HepG2 (cell line): ENCODE data around the gene BUB1B. TPM values are rescaled to one million over a fixed set of nuclear protein-coding genes. Genes with fewer than 3 reads are reported as not detected.

ENCODE experiments used
- BRCA1 ChIP-seq: sonication (generic); formaldehyde crosslinking; IDR thresholded peaks from 2 replicates; pipeline ENCODE4 v1.4.0; 2020; ENCODE audit warnings: missing genetic modification reagents
- BRD4 ChIP-seq: sonication (generic); formaldehyde crosslinking; IDR thresholded peaks from 2 replicates; pipeline ENCODE4 v1.4.0; 2020; ENCODE audit warnings: missing genetic modification reagents
- DMAP1 ChIP-seq: IDR thresholded peaks from 2 replicates; pipeline ENCODE4 v1.6.1; 2016
- GABPA ChIP-seq, 2 experiments: IDR thresholded peaks; 2 replicates each; pipeline ENCODE4 v1.6.1; 2011 to 2016; ENCODE audit warnings: low read depth in 2 of 2, low read length in 1 of 2, missing biosample characterization in 1 of 2, missing genetic modification characterization in 1 of 2
- GLI4 ChIP-seq: sonication (generic); formaldehyde crosslinking; IDR thresholded peaks from 2 replicates; pipeline ENCODE4 v1.5.1; 2020; ENCODE audit warnings: missing genetic modification reagents, mild to moderate bottlenecking, moderate library complexity, borderline replicate concordance
- HMG20A ChIP-seq: IDR thresholded peaks from 2 replicates; pipeline ENCODE4 v1.6.1; 2016; ENCODE audit warnings: borderline replicate concordance
- KLF16 ChIP-seq, 2 experiments: sonication (generic) in 1 of 2; formaldehyde crosslinking in 1 of 2; IDR thresholded peaks; 2 replicates each; pipeline versions ENCODE4 v1.6.1 to v1.8.0; 2016 to 2023; ENCODE audit warnings: missing genetic modification reagents in 2 of 2, missing compliant biosample characterization in 1 of 2
- KLF6 ChIP-seq: IDR thresholded peaks from 2 replicates; pipeline ENCODE4 v1.8.0; 2016; ENCODE audit warnings: missing biosample characterization, missing genetic modification reagents
- NFIC ChIP-seq: IDR thresholded peaks from 2 replicates; pipeline ENCODE4 v1.6.1; 2012; ENCODE audit warnings: mild to moderate bottlenecking, low read length, inconsistent platforms
- RARA ChIP-seq: IDR thresholded peaks from 2 replicates; pipeline ENCODE4 v1.6.1; 2016; ENCODE audit warnings: missing genetic modification reagents, missing compliant biosample characterization
- SAFB2 ChIP-seq: sonication (generic); formaldehyde crosslinking; IDR thresholded peaks from 2 replicates; pipeline ENCODE4 v1.5.1; 2020; ENCODE audit warnings: missing genetic modification reagents, low read depth, mild to moderate bottlenecking, borderline replicate concordance
- TEAD3 ChIP-seq: optimal IDR thresholded peaks from 2 replicates; pipeline ENCODE3; 2016; ENCODE audit warnings: borderline replicate concordance
- ZBTB21 ChIP-seq: sonication (generic); formaldehyde crosslinking; IDR thresholded peaks from 2 replicates; pipeline ENCODE4 v1.4.0; 2020; ENCODE audit warnings: missing genetic modification reagents
- ZBTB3 ChIP-seq: sonication (generic); formaldehyde crosslinking; IDR thresholded peaks from 2 replicates; pipeline ENCODE4 v1.4.0; 2020; ENCODE audit warnings: low read depth, mild to moderate bottlenecking, moderate library complexity, missing genetic modification reagents, borderline replicate concordance
- ZBTB39 ChIP-seq: sonication (generic); formaldehyde crosslinking; IDR thresholded peaks from 2 replicates; pipeline ENCODE4 v1.5.0; 2020; ENCODE audit warnings: missing genetic modification reagents
- ZKSCAN8 ChIP-seq: IDR thresholded peaks from 2 replicates; pipeline ENCODE4 v1.6.1; 2016; ENCODE audit warnings: borderline replicate concordance, missing genetic modification reagents, missing compliant biosample characterization
- ZNF264 ChIP-seq: sonication (generic); formaldehyde crosslinking; IDR thresholded peaks from 2 replicates; pipeline ENCODE4 v1.4.0; 2020; ENCODE audit warnings: missing genetic modification reagents
- ZNF350 ChIP-seq: sonication (generic); formaldehyde crosslinking; IDR thresholded peaks from 2 replicates; pipeline ENCODE4 v1.4.0; 2020; ENCODE audit warnings: mild to moderate bottlenecking, low read depth, missing genetic modification reagents, borderline replicate concordance
- ZNF605 ChIP-seq: sonication (generic); formaldehyde crosslinking; IDR thresholded peaks from 2 replicates; pipeline ENCODE4 v1.8.0; 2022; ENCODE audit warnings: mild to moderate bottlenecking, missing genetic modification reagents
- ZNF749 ChIP-seq: sonication (generic); formaldehyde crosslinking; IDR thresholded peaks from 2 replicates; pipeline ENCODE4 v1.8.0; 2022; ENCODE audit warnings: mild to moderate bottlenecking, missing genetic modification reagents, moderate library complexity, borderline replicate concordance
- ZNF788 ChIP-seq: sonication (generic); formaldehyde crosslinking; IDR thresholded peaks from 2 replicates; pipeline ENCODE4 v1.5.0; 2020; ENCODE audit warnings: mild to moderate bottlenecking, missing genetic modification reagents, borderline replicate concordance
- ZNF850 ChIP-seq: sonication (generic); formaldehyde crosslinking; conservative IDR thresholded peaks from 2 replicates; pipeline ENCODE4 v1.9.0; 2021; ENCODE audit warnings: mild to moderate bottlenecking, missing genetic modification reagents
- polyA plus RNA-seq, 8 experiments: library from polyadenylated mRNA; depleted of rRNA in 3 of 8; stranded (reverse) in 7 of 8; unstranded in 1 of 8; fragments of >200 nt; fragmentation: Illumina TruSeq in 4 of 8; extraction: Trizol in 4 of 8; gene quantifications; 2 replicates each; pipeline versions ENCODE4 v1.2.1 to v1.2.3, GENCODE V29; 2011 to 2016; ENCODE audit warnings: low read depth in 4 of 8, missing spikeins in 1 of 8, mixed read lengths in 1 of 8; ENCODE audit not compliant: insufficient read depth in 1 of 8
- total RNA-seq, 5 experiments: library from RNA; depleted of rRNA; stranded (reverse); fragments of >200 nt; fragmentation: Illumina TruSeq; extraction: Trizol; gene quantifications; 2 replicates each; pipeline ENCODE4 v1.2.3, GENCODE V29; 2016; ENCODE audit warnings: low read depth in 1 of 5

Gene BUB1B
- total and polyA plus RNA-seq, 2 of the 13 experiments (the other 11 are each of a cell fraction or from before 2014, with no cell fraction given) = 26.2 to 63.5 TPM

GRCh38 chr15:40160689-40161688, at the start of gene BUB1B (continued):
- TF ChIP-seq KLF16 (CRISPR knock-in tag; IDR thresholded peaks at IDR 0.05) = peak in 1 of 2 experiments; percentile 83; a peak in 1 of 4 replicates
- TF ChIP-seq NFIC = no peak
- TF ChIP-seq ZBTB3 (CRISPR knock-in tag) = no peak
- 0 out of 2 replicates have a peak, but pooled peaks have one; percentile 19 for TF ChIP-seq RARA (CRISPR knock-in tag)
- TF ChIP-seq GLI4 = no peak
- TF ChIP-seq ZNF605 (CRISPR knock-in tag) = peak; percentile 78
- peak; percentile 82 for TF ChIP-seq TEAD3
- TF ChIP-seq KLF6 (CRISPR knock-in tag) = peak; percentile 46; the same call in 1 of the 2 replicates
- TF ChIP-seq BRD4 = peak; percentile 52
- no peak for TF ChIP-seq SAFB2 (CRISPR knock-in tag)
- TF ChIP-seq ZNF788 (CRISPR knock-in tag) = peak; percentile 70; the same call in 1 of the 2 replicates
- TF ChIP-seq ZBTB39 (CRISPR knock-in tag) = no peak
- TF ChIP-seq GABPA (IDR thresholded peaks at IDR 0.05; ENCODE audit: low read depth, low read length) = no peak
- TF ChIP-seq GABPA (CRISPR knock-in tag; IDR thresholded peaks at IDR 0.05; ENCODE audit: low read depth) = peak; percentile 87
- peak; percentile 95 for TF ChIP-seq ZNF749
- no peak for TF ChIP-seq BRCA1 (CRISPR knock-in tag)
- no peak for TF ChIP-seq ZNF850 (CRISPR knock-in tag)
- TF ChIP-seq ZNF350 (CRISPR knock-in tag) = peak; percentile 95
- TF ChIP-seq ZBTB21 (CRISPR knock-in tag) = no peak
- TF ChIP-seq HMG20A (CRISPR knock-in tag) = no peak
- peak; percentile 42; the same call in 1 of the 2 replicates for TF ChIP-seq ZKSCAN8 (CRISPR knock-in tag)
- peak; percentile 97 for TF ChIP-seq DMAP1
- 0 out of 2 replicates have a peak, but pooled peaks have one; percentile 24 for TF ChIP-seq ZNF264
